ENCODE measurements around the gene MEF2D.
A peak's percentile ranks its signal among the peaks of the same experiment; 100 is the strongest.

The MEF2D gene

GRCh38 chr1:156467385-156467784 is 33.2 kb downstream of the MEF2D start:
- DNase-seq: no peak

- DNase-seq: no peak
Observed at GRCh38 chr1:156465747-156466365, 34.7 kb downstream of the MEF2D start.

GRCh38 chr1:156464825-156465452 is 35.6 kb downstream of the MEF2D start:
- no peak for DNase-seq

- no peak for DNase-seq
Observed at GRCh38 chr1:156464335-156464734, 36.2 kb downstream of the MEF2D start.

- DNase-seq: no peak
Observed at GRCh38 chr1:156463874-156464273, 36.7 kb downstream of the MEF2D start.

- no peak for DNase-seq
Observed at GRCh38 chr1:156462954-156463795, 37.4 kb downstream of the MEF2D start.

GRCh38 chr1:156461781-156462647 is 38.6 kb downstream of the MEF2D start:
- no peak for DNase-seq

GRCh38 chr1:156461109-156461508 is 39.5 kb downstream of the MEF2D start:
- no peak for DNase-seq

- no peak for DNase-seq
Observed at GRCh38 chr1:156460525-156460924, 40.0 kb downstream of the MEF2D start.

GRCh38 chr1:156458181-156458503 is 42.4 kb downstream of the MEF2D start:
- DNase-seq: no peak

GRCh38 chr1:156456625-156457465 is 43.7 kb downstream of the MEF2D start:
- DNase-seq: peak; percentile 94 to 96

GRCh38 chr1:156455362-156455761 is 45.2 kb downstream of the MEF2D start:
- no peak for DNase-seq

- no peak for DNase-seq
Observed at GRCh38 chr1:156452907-156453306, 47.7 kb downstream of the MEF2D start.

- no peak for DNase-seq
Observed at GRCh38 chr1:156451505-156452160, 48.9 kb downstream of the MEF2D start.

- DNase-seq: no peak
Observed at GRCh38 chr1:156448134-156448967, 52.2 kb downstream of the MEF2D start.

GRCh38 chr1:156445789-156446263 is 54.7 kb downstream of the MEF2D start:
- peak; percentile 67 to 72 for DNase-seq

- peak in 1 of 2 donors; percentile 37 for DNase-seq
Observed at GRCh38 chr1:156444407-156445001, 56.1 kb downstream of the MEF2D start.

GRCh38 chr1:156443286-156443685 is 57.3 kb downstream of the MEF2D start:
- DNase-seq: no peak

GRCh38 chr1:156440654-156441437 is 59.7 kb downstream of the MEF2D start:
- no peak for DNase-seq

Data from hippocampal formation (tissue), 2 donors.